ENCODE data around the gene TRIM45. TPM values are rescaled to one million over a fixed set of nuclear protein-coding genes. Genes with fewer than 3 reads are reported as not detected.
"Not testable (repeated sequence)": the region's sequence is repeated elsewhere in the genome, so short reads cannot be mapped to it uniquely, and the experiment has no call there.

Gene TRIM45, protein sequence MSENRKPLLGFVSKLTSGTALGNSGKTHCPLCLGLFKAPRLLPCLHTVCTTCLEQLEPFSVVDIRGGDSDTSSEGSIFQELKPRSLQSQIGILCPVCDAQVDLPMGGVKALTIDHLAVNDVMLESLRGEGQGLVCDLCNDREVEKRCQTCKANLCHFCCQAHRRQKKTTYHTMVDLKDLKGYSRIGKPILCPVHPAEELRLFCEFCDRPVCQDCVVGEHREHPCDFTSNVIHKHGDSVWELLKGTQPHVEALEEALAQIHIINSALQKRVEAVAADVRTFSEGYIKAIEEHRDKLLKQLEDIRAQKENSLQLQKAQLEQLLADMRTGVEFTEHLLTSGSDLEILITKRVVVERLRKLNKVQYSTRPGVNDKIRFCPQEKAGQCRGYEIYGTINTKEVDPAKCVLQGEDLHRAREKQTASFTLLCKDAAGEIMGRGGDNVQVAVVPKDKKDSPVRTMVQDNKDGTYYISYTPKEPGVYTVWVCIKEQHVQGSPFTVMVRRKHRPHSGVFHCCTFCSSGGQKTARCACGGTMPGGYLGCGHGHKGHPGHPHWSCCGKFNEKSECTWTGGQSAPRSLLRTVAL
- 10 to 100 TPM; 16.0 to 23.6 (median 17.4) TPM for polyA plus RNA-seq (ENCODE audit: insufficient read length in 4 of 4)

DNA sequence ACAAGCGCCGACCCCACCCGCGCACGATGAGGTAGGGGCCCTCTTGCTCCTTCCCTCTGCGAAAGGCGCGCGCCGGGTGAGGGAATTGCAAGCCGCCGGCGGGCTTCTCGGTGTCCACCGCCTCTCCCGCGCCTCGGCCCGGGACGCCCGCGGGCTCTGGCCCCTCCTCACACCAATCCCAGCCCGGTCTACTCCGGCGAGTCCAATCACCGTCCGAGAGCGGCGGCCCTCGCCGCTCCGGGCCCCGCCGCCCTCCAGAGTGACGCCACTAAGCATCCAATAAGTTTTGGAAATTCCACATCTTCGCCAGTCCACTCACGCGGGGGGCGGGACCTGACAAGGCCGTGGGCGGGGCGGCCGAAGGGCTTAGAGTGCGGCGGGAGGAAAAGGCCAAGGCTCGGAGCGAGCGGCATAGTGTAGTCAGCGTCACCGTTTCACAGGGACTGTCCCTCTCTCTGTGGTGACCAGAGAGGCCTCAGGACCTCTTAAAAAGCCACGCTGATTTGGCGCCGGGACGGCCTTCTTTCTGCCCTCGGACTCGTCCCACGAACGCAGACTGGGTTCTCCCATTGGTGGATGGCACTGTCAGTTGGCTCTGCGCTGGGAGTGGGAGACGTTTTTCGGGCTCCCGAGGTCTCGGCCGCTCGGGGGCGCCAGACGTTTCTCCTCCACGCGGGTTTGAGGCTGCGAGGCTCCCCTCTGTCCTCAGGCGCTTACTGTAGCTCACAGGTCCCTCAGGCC lies at the start of gene TRIM45:
Gene TRIM45, minus strand, starts transcription at position 161 of the 741 bp plus-strand sequence. CDS start 548 bp downstream, outside the sequence.
- peak; percentile 94 to 96 (median 95) for DNase-seq (ENCODE audit: low read depth in 4 of 4, low spot score in 3 of 4)

- DNase-seq (ENCODE audit: low read depth in 4 of 4, low spot score in 3 of 4), result no peak
Observed at GRCh38 chr1:117169871-117170596, 48.5 kb upstream of the TRIM45 start.

GRCh38 chr1:117167402-117167801 lies 45.9 kb upstream of the TRIM45 start:
- DNase-seq (ENCODE audit: low read depth in 4 of 4, low spot score in 3 of 4), result no peak

GRCh38 chr1:117166076-117166475 lies 44.5 kb upstream of the TRIM45 start:
- no peak for DNase-seq (ENCODE audit: low read depth in 4 of 4, low spot score in 3 of 4)

GRCh38 chr1:117164209-117164608 lies 42.7 kb upstream of the TRIM45 start:
- DNase-seq (ENCODE audit: low read depth in 4 of 4, low spot score in 3 of 4), result no peak

DNA sequence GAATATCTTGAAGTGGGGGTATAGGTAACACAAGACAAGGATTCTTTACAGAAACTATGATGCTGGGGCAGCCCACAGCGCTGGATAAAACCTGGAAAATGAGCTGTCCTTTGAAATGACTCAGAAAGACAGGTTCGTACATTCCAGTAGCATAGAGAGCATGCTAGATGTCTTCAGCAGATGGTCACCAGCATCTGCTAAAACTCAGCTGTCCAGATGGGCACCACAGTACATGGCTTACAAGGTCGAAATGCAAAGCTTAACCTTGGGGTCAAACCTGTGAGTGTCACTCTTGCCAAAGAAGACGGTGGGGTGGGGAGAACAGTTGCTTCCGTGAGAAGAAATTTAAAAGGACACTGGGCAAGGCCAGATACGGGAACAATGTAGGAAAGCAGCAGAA lies 41.3 kb upstream of the TRIM45 start:
- DNase-seq (ENCODE audit: low read depth in 4 of 4, low spot score in 3 of 4), result no peak

- DNase-seq (ENCODE audit: low read depth in 4 of 4, low spot score in 3 of 4), result peak in 2 of 4 donors; percentile 36 to 41
Observed at GRCh38 chr1:117161887-117162286, 40.3 kb upstream of the TRIM45 start.

- DNase-seq (ENCODE audit: low read depth in 4 of 4, low spot score in 3 of 4), result not testable (repeated sequence)
Observed at GRCh38 chr1:117151305-117151704, 29.8 kb upstream of the TRIM45 start.

DNA sequence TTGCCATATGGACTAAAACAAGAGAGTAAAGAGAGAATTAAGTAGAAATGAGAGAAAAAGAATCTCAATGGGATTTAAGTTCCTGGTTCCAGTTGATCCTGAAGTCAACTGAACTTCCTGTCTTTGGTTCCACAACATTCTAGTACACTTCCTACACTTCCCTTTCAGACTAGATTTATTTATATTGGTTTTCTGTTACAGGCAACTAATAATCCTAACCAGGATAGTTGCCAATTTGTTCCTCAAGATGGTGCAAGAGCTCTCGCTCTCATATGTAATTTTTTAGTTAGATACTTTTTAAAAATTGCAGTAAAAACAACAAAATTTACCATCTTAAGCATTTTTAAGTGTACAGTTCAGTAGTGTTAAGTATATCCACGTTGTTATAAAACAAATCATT lies 28.8 kb upstream of the TRIM45 start:
- no peak for DNase-seq (ENCODE audit: low read depth in 4 of 4, low spot score in 3 of 4)

- no peak for DNase-seq (ENCODE audit: low read depth in 4 of 4, low spot score in 3 of 4)
Observed at GRCh38 chr1:117147856-117148588, 26.5 kb upstream of the TRIM45 start.

GRCh38 chr1:117147341-117147831 lies 25.8 kb upstream of the TRIM45 start:
- no peak for DNase-seq (ENCODE audit: low read depth in 4 of 4, low spot score in 3 of 4)

DNA sequence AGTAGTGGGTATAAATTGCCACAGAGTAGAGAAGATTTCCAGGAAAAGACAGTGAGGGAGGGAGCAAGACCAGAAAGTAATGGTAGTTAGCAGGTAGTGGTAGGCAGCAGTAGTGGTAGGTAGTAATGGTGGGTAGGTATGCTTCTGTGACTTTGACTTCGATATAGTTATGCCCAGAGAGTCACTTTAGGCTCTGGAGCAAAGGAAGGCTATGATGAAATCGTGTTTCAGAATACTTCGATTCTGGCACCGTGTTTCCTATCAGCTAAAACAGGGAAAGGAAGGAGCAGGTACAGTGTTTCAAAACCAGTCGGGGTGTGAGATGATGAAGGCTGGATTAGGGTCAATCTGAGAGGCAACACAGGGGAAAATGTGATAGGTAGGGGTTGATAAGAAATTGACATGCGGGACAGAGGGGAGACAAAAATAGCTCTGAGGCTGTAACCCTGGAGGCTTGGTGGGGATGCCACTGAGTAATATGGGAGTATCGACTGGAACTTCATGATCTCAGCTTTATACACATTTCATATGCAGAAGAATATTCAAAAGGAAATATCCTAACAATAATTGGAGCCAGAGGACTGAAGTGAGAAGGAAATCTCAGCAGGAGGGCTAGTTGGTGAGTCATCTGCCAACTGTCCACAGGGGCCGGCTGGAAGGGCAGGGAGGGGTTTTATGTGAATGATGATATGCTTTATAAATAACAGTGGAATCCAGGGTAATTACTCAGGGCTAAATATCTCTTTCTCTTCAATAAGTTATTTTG lies 25.2 kb upstream of the TRIM45 start:
- DNase-seq (ENCODE audit: low read depth in 4 of 4, low spot score in 3 of 4), result no peak

- no peak for DNase-seq (ENCODE audit: low read depth in 4 of 4, low spot score in 3 of 4)
Observed at GRCh38 chr1:117146072-117146471, 24.5 kb upstream of the TRIM45 start.

- no peak for DNase-seq (ENCODE audit: low read depth in 4 of 4, low spot score in 3 of 4)
Observed at GRCh38 chr1:117143871-117144270, 22.3 kb upstream of the TRIM45 start.

DNA sequence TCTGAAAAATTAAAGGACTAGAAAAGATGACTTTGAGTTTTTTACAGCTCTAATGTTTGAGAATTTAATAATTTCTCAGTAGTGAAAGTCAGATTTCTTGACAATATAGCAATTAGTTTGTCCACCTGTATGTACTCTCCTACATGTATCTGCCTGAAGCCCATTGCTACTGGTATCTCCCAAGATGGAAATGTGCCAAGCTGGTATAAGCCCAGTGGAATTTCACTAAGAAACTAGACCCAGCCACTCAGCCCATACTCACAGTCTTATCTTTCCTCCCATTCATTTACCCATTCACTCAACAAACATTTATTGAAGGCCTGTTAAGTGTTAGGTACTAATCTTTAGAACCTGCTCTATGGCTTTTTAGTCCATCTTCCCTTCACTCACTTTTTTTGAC lies 21.6 kb upstream of the TRIM45 start:
- DNase-seq (ENCODE audit: low read depth in 4 of 4, low spot score in 3 of 4), result no peak

GRCh38 chr1:117142200-117142599 lies 20.7 kb upstream of the TRIM45 start:
- no peak for DNase-seq (ENCODE audit: low read depth in 4 of 4, low spot score in 3 of 4)

GRCh38 chr1:117138561-117138960 lies 17.0 kb upstream of the TRIM45 start:
- DNase-seq (ENCODE audit: low read depth in 4 of 4, low spot score in 3 of 4), result no peak

- no peak for DNase-seq (ENCODE audit: low read depth in 4 of 4, low spot score in 3 of 4)
Observed at GRCh38 chr1:117138106-117138505, 16.6 kb upstream of the TRIM45 start.

DNA sequence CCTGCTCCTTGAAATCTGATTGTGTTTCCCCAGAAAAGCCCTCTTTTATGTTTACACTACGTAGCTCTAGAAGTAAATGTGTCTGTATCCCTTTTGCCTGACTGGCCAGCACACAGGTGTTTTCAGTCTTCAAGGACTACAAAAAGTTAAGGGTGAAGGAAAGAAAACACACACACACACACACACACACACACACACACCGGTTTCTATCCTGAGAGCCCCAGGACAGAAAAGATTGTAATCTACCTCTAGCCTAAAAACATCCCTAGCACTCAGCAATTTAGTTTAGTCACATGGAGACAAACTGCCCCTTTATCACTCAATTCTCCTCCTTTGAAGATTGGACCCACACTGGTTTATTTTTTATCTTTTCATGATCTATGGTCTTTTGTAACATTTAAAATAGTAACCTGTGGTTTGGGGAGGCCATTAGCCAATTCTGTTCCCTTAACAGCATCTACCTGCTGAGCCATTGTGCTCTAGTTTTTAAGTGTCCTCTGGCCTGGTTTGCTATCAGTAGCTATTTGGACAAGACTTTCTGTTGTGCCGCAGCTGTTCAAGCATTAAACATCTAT lies 15.8 kb upstream of the TRIM45 start:
- DNase-seq (ENCODE audit: low read depth in 4 of 4, low spot score in 3 of 4), result no peak
